GM21717 (cell line): ENCODE data around the gene PCGF5.
A peak's percentile ranks its signal among the peaks of the same experiment; 100 is the strongest.
"Not testable (repeated sequence)": the region's sequence is repeated elsewhere in the genome, so short reads cannot be mapped to it uniquely, and the experiment has no call there.

Experiments
- ATAC-seq: cut with Tn5 transposase; IDR thresholded peaks from one replicate; pipeline ENCODE4 v1.9.1; 2021; ENCODE audit warnings: mild to moderate bottlenecking, moderate library complexity; ENCODE audit not compliant: unreplicated experiment

The PCGF5 gene

GRCh38 chr10:91271886-91272285, 51.4 kb downstream of the PCGF5 start:
- ATAC-seq: no peak

DNA sequence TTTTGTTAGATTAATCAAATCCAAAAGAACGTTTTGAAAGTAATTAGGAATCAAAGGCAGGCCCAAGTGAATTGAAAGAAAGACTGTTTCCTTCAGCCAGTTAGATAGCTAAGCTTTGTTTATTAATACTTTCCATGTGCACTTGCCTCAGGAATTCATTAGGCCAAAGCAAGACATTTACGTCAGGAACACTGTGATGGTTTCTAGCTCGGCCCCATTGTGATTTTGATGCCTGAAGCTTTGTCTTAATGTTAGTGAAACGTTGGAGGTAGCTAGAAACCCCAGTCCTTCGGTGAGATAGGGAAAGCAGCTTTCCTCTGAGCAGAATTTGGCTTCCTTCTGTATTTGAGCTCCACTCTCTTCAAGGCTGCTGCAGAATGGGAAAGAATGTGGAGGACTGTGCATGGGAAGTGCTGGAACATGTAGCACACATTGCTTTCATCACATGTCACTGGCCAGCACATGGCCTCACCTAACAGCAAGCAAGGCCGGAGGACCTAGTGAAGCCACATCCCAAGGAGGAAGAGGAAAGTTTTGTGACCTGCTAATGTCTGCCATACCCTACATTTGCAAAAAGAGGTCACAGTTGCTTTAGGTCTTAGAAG, 64.1 kb downstream of the PCGF5 start:
- ATAC-seq: no peak

DNA sequence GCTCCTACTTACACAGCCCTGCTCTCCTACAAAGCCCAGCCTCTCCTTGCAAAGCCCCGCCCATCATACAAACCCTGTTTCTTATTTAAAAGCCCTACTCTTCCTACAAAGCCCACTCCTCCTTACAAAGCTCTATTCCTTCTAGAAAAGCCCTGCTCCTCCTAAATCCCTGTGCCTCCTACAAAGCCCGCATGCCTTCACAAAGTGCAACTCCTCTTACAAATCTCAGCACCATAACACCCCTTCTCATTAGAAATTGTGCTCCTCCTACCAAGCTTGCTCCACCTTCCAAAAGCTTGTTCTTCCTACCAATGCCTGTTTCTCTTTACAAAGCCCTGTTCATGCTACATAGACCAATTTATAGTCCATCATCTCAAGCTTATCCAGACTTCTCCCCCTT, 66.1 kb downstream of the PCGF5 start:
- no peak for ATAC-seq

DNA sequence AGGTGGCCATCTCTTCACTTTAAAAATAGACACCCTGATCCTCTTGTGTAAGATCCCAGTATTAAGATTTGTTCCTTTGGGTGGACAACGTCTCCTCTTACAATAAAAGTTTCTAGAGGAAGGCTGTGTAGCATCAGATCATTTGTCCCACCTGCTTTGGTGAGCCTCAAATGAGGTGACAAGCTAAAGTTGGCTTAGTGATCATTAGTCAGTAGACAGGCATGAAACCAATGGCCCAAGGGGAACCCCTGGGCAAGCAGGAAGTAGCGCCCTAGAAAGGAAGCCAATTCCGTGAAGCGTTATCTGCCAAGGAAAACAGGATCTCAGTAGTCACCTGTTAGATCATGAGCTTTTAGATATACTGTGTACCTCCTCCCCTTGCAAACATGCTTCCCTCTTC, 66.8 kb downstream of the PCGF5 start:
- no peak for ATAC-seq

- no peak for ATAC-seq
Observed at GRCh38 chr10:91287912-91288311, 67.4 kb downstream of the PCGF5 start.

- no peak for ATAC-seq
Observed at GRCh38 chr10:91289305-91289704, 68.8 kb downstream of the PCGF5 start.

DNA sequence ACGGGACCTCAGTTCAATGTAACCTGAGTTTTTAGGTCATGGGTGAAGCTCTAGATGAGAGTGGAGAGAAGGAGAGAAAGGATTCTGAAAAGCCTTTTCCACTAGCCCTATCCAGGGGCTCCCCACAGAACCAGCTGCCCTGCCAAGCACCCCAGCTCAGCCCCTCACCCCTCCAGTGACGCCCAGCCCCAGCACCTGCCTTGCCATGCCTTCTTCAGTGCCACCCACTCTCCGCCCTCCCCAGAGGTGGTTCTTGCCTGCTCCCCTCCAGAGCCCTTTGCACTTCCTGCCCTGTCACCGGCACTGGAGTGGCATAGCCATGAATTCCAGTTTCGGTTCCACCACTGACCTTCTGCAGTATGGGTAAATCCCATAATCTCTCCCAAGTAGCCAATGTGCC, 70.1 kb downstream of the PCGF5 start:
- ATAC-seq: no peak

DNA sequence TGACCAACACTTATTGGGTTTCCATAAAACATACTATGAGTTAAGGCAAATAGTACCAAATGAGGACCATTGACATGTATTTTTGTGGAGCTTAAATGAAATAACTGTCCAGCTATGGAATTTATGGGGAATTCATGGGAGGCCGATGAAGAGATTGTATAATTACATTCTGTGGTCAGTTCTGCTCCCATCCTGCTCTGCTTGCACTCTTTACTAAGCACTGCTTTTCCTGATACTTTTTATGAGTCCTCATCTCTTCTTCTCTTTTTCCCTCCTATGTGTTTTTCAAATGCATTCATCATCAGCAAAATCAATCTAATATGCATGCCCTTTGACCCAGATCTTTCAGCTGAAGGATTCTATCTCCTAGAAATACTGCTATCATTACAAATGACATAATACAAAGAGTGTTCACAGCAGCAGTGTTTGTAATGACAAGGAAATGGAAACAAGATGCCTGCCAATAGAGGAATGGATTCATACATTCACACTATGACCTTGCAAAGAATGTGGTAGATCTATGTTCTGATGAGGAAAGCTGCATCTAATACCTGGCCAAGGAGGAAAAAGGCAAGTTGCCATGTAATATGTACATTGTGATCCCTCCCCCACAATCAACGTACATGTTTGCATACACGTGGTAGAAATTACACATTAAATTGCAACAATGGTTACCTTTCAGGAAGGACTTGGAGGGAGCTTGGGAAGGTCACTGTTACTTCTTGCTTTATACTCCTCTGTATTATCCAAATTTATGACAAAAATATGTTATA, 73.9 kb downstream of the PCGF5 start:
- no peak for ATAC-seq

GRCh38 chr10:91295346-91295745, 74.9 kb downstream of the PCGF5 start:
- ATAC-seq: no peak

DNA sequence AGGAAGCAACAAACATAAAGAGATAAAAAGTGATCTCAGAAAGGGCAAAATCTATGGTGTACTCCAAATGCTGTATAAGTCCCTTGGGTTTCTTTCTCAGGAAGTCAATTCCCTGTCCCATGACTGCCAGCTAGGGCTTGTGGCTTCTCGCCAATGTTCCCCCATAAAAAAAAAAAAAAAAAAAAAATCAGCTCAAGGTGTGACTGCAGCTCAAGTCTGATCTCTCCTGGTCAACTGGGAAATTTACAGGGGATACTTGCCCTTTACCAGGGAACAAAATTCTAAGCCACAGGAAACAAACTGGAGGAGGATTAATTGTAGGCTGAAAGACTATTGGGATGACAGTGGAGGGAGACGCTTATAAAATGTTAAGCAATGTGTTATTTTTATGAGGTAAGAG, 76.0 kb downstream of the PCGF5 start:
- ATAC-seq: no peak

DNA sequence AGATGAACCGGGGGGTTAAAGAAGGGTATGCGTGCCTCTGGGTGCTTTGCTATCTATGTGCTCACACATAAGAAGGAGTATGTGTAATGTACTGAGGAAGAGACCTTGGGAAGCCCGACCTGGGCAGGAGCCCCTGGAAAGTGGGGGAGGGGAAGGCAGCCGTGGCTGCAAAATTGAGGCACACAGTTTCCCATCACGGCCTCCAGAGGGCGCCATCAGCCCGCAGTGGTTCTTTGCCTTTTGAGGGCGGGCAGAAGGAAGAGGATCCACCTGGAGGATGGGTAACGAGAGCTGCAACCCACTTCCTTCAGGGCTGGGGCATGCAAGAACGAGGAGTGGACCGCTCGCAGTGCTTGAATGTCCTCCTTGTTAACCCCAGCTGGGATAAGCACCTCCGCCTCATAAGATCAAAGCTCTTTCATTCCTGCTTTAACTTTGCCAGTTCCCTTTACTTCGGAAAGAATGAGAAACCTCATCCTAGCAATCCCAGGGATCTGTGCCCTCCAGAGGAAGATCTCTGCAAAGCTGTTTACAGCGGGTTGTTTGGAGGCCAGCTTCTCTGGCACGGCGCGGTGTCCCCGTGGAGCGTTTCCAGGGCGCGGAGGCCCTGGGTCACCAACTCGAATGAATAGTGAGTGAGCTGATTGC, 77.9 kb downstream of the PCGF5 start:
- ATAC-seq: peak; percentile 86

GRCh38 chr10:91299999-91300575, 79.6 kb downstream of the PCGF5 start:
- no peak for ATAC-seq

- not testable (repeated sequence) for ATAC-seq
Observed at GRCh38 chr10:91302946-91303345, 82.5 kb downstream of the PCGF5 start.

GRCh38 chr10:91305979-91306378, 85.5 kb downstream of the PCGF5 start:
- ATAC-seq: not testable (repeated sequence)

- ATAC-seq: no peak
Observed at GRCh38 chr10:91307489-91307888, 87.0 kb downstream of the PCGF5 start.

DNA sequence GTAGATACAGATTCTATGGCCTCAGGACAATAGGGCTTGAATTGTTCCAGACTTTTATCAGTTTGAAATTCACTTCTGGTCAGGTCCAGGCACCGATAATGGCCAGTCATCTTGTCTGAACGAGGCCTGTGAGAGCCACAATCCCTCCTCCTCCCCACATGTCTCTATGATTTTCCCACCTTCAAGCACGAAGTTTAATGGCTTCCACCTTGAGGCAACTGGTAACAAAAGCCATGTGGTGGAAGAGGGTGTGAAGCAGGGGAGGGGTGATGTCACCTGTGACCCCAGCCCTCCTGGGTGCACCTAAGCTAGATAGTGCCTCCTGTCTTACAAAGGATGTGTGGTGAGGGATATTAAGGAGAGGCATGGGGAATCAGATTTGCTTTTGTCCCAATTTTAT, 89.2 kb downstream of the PCGF5 start:
- no peak for ATAC-seq

- ATAC-seq: no peak
Observed at GRCh38 chr10:91311601-91312381, 91.3 kb downstream of the PCGF5 start.

GRCh38 chr10:91312382-91312733, 91.9 kb downstream of the PCGF5 start:
- no peak for ATAC-seq

- ATAC-seq: no peak
Observed at GRCh38 chr10:91313796-91314485, 93.5 kb downstream of the PCGF5 start.

GRCh38 chr10:91316486-91316885, 96.0 kb downstream of the PCGF5 start:
- ATAC-seq: no peak

- ATAC-seq: no peak
Observed at GRCh38 chr10:91317541-91317940, 97.1 kb downstream of the PCGF5 start.
